ENCODE results near the gene PTGIS. TPM values are rescaled to one million over a fixed set of nuclear protein-coding genes. Genes with fewer than 3 reads are reported as not detected.
A peak's percentile ranks its signal among the peaks of the same experiment; 100 is the strongest.

PTGIS gene
- total and polyA plus RNA-seq, 2 donors (not counting 3 experiments of a cell fraction or from before 2014, with no cell fraction given), result 6.2 to 11.8 TPM

- no peak for DNase-seq (ENCODE audit: low read depth, low spot score)
- no peak overlapping the region for H3K9ac ChIP-seq (replicated peaks; ENCODE audit: extremely low read depth, insufficient read depth, low read length)
- TF ChIP-seq POLR2AphosphoS5 (IDR thresholded peaks at IDR 0.05; ENCODE audit: insufficient read depth, low read depth, low read length), result no peak
- TF ChIP-seq JUN (IDR thresholded peaks at IDR 0.05; ENCODE audit: borderline replicate concordance, insufficient read depth, insufficient read length, low read depth), result no peak
- H4K20me1 ChIP-seq (replicated peaks; ENCODE audit: control insufficient read depth, extremely low read depth, insufficient read depth, low read length), result no peaks in the 10 kb centered on the region
- no peaks in the 10 kb centered on the region for H3K79me2 ChIP-seq (ENCODE audit: control insufficient read depth, insufficient read depth, low read length)
- H3K9me3 ChIP-seq (replicated peaks; ENCODE audit: control insufficient read depth, insufficient read depth, low read length), result peaks cover 2% of the 10 kb centered on the region
- FAIRE-seq, result no peak
- CTCF ChIA-PET, result interaction anchor here (1.0 to 6.8 kb wide), 3 partner anchors 14 to 43 kb away, joined by 3 to 45 read pairs (median 4); no protein-coding TSS in a partner anchor
- H3K36me3 ChIP-seq (ENCODE audit: control insufficient read depth in 2 of 2, extremely low read depth in 1 of 2, insufficient read depth in 2 of 2, low read length in 2 of 2), result no peaks in the 10 kb centered on the region
- no peak overlapping the region for H3K27ac ChIP-seq (ENCODE audit: insufficient read depth, low read depth, low read length)
- no peak overlapping the region for H2AFZ ChIP-seq (ENCODE audit: low read depth, low read length)
- intact Hi-C loops (cut with micrococcal nuclease) (no loop called here), dilution Hi-C loops (cut with MboI; ENCODE audit: extremely low pct_ligation_motif_present, low sequenced_read_pairs) (no loop called here)
- POLR2A ChIA-PET, result no interaction called here
- H3K4me3 ChIP-seq (replicated peaks in 1 of 3; ENCODE audit: insufficient read depth in 1 of 3, low read depth in 1 of 3, low read length in 3 of 3), result no peak overlapping the region
- no peaks in the 10 kb centered on the region for H3K27me3 ChIP-seq (ENCODE audit: control insufficient read depth in 2 of 2, insufficient read depth in 2 of 2, low read length in 2 of 2)
- no TSS peak for BruUV-seq (replicated peaks)
- H3K9me1 ChIP-seq (replicated peaks; ENCODE audit: control insufficient read depth, extremely low read depth, insufficient read depth, low read length), result no peaks in the 10 kb centered on the region
- H3K4me2 ChIP-seq (ENCODE audit: insufficient read depth, low read length), result no peak overlapping the region
- peaks cover 2% of the 10 kb centered on the region for H3K4me1 ChIP-seq (ENCODE audit: control insufficient read depth, extremely low read depth, insufficient read depth, low read length)
These were observed 16.8 kb upstream of the PTGIS start for GRCh38 chr20:49584418-49585382.

- Histone ChIP-seq H3K9ac (replicated peaks; ENCODE audit: extremely low read depth, insufficient read depth, low read length) (no peak overlapping the region), H3K9me1 (replicated peaks; ENCODE audit: control insufficient read depth, extremely low read depth, insufficient read depth, low read length) (no peaks in the 10 kb centered on the region), H3K4me2 (ENCODE audit: insufficient read depth, low read length) (no peak overlapping the region), H2AFZ (ENCODE audit: low read depth, low read length) (no peak overlapping the region), H3K36me3 (ENCODE audit: control insufficient read depth in 2 of 2, extremely low read depth in 1 of 2, insufficient read depth in 2 of 2, low read length in 2 of 2) (no peaks in the 10 kb centered on the region), H3K27me3 (ENCODE audit: control insufficient read depth in 2 of 2, insufficient read depth in 2 of 2, low read length in 2 of 2) (no peaks in the 10 kb centered on the region), H3K4me1 (ENCODE audit: control insufficient read depth, extremely low read depth, insufficient read depth, low read length) (peaks cover 2% of the 10 kb centered on the region), H3K27ac (ENCODE audit: insufficient read depth, low read depth, low read length) (no peak overlapping the region), H4K20me1 (replicated peaks; ENCODE audit: control insufficient read depth, extremely low read depth, insufficient read depth, low read length) (no peaks in the 10 kb centered on the region), H3K9me3 (replicated peaks; ENCODE audit: control insufficient read depth, insufficient read depth, low read length) (peaks cover 2% of the 10 kb centered on the region), H3K4me3 (replicated peaks in 1 of 3; ENCODE audit: insufficient read depth in 1 of 3, low read depth in 1 of 3, low read length in 3 of 3) (no peak overlapping the region), H3K79me2 (ENCODE audit: control insufficient read depth, insufficient read depth, low read length) (no peaks in the 10 kb centered on the region)
- TF ChIP-seq GATA2 (IDR thresholded peaks at IDR 0.05; ENCODE audit: insufficient read depth, insufficient read length, low read depth, low read length) (no peak), POLR2A (IDR thresholded peaks at IDR 0.05; ENCODE audit: low read depth, low read length) (no peak), POLR2AphosphoS5 (IDR thresholded peaks at IDR 0.05; ENCODE audit: insufficient read depth, low read depth, low read length) (no peak), EZH2 (IDR thresholded peaks at IDR 0.05; ENCODE audit: borderline replicate concordance, low read depth, low read length, severe bottlenecking) (no peak), MYC (IDR thresholded peaks at IDR 0.05; ENCODE audit: low read depth, low read length) (no peak), JUN (IDR thresholded peaks at IDR 0.05; ENCODE audit: borderline replicate concordance, insufficient read depth, insufficient read length, low read depth) (no peak), MAX (IDR thresholded peaks at IDR 0.05; ENCODE audit: insufficient read depth, insufficient read length) (no peak), CTCF (IDR thresholded peaks at IDR 0.05; ENCODE audit: extremely low read depth in 1 of 2, insufficient read depth in 1 of 2, low read depth in 1 of 2, low read length in 2 of 2) (no peak), FOS (IDR thresholded peaks at IDR 0.05; ENCODE audit: borderline replicate concordance, insufficient read depth, low read length) (no peak)
- DNase-seq (ENCODE audit: low read depth, low spot score) (peak; percentile 92), FAIRE-seq (peak; percentile 4)
- POLR2A ChIA-PET, result interaction anchor here (0.6 kb wide), 1 partner anchor 229 kb away, joined by 4 read pairs; the partner anchor contains the start of gene SLC9A8
- dilution Hi-C loops (cut with MboI; ENCODE audit: extremely low pct_ligation_motif_present, low sequenced_read_pairs) (no loop called here), intact Hi-C loops (cut with micrococcal nuclease) (no loop called here)
- CTCF ChIA-PET, result interaction anchor here (1.3 to 6.8 kb wide), 2 partner anchors 14 to 42 kb away, joined by 4 to 45 read pairs; no protein-coding TSS in a partner anchor
- no TSS peak for BruUV-seq (replicated peaks)
These were observed 15.9 kb upstream of the PTGIS start for GRCh38 chr20:49583669-49584417.
